GM18868 (cell line): Measurements from ENCODE around the gene NCOA5.

Source experiments
- ATAC-seq: cut with Tn5 transposase; IDR thresholded peaks from one replicate; pipeline ENCODE4 v1.9.1; 2021; ENCODE audit warnings: mild to moderate bottlenecking, moderate library complexity; ENCODE audit not compliant: unreplicated experiment

The NCOA5 gene

GRCh38 chr20:46063652-46064054 is 26.1 kb downstream of the NCOA5 start:
- ATAC-seq: no peak

DNA sequence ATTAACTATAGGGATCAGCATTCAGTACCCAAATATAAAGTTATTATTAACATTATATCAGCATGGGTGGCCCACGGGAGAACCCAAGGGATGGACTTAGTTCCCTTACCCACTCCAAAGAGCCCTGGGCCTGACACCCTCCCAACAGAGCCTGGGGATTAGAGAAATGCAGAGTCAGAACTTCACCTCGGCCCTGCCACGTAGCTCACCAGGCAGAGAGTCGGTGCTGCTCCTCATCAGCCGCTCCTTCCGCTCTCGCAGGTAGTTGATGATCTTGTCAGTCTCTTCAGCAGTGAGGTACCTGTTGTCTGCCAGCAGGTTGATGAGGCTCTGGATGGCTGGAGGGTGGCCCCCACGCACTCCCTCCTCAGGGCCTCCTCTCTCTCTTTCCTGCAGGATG is 26.6 kb downstream of the NCOA5 start:
- ATAC-seq: no peak

DNA sequence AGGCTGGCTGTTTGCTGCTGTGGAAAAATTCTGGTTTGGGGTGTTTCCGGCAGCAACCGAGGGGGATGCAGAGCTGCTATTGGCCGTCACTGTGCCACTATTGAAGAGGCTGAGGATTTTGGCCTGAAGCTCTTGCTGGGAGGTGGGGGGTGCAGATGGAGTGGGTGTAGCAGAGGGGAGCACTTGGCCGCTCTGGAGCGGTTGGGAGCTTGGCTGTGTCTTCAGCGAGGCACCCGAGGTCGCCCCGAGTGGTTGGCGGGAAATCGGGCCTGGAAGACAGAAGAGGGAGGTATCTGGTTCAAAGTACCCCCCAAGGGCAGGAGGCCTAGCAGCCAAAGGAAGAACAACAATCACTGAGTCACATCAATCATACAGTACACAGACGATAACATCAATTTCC is 27.1 kb downstream of the NCOA5 start:
- no peak for ATAC-seq

DNA sequence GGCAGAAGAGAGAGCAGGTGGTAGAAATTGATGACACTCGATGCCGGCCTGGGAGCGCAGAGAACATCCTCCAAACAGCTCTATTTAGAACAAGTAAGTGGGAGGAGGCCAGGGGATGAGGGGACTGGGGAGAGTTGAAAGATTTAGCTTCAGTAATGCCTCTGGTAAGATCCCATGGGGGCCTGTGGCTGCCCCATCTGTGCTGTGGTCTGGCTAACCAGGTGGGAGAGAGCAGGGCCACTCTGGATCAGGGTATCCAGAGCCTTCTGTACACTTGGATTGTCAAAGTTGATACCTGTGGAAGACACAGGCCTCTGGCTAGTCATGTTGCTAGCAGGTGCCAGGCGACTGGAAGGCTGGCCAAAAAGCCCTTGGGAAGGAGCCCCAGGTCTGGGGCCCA is 27.6 kb downstream of the NCOA5 start:
- ATAC-seq: no peak

GRCh38 chr20:46060975-46061374 is 28.8 kb downstream of the NCOA5 start:
- ATAC-seq: no peak

DNA sequence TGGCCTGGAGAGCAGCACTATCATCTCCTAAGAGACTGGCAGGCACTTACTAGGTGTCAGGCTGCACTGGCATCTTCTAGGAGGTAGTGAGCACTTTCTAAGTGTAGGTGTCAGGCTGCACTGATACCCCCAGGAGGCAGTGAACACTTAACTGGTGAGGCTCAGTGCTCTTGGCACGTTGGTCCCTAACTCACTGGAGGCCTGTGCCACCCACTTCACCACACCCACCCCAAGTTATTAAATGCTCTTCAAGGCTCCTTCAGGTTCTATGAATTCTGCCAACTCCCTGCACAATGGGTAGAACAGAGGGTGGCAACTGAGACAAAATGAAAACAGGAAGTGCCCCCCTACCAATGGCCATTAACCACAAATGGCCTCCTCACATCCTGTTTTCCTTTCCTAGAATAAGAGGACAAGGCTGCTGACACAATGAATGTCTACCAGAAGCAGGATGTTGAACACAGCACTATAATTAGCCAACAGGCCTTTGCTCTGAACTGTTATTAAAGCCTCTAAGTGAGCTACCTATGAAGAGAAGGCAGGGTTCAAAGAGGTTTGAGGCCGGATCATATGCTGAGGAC is 29.4 kb downstream of the NCOA5 start:
- no peak for ATAC-seq

DNA sequence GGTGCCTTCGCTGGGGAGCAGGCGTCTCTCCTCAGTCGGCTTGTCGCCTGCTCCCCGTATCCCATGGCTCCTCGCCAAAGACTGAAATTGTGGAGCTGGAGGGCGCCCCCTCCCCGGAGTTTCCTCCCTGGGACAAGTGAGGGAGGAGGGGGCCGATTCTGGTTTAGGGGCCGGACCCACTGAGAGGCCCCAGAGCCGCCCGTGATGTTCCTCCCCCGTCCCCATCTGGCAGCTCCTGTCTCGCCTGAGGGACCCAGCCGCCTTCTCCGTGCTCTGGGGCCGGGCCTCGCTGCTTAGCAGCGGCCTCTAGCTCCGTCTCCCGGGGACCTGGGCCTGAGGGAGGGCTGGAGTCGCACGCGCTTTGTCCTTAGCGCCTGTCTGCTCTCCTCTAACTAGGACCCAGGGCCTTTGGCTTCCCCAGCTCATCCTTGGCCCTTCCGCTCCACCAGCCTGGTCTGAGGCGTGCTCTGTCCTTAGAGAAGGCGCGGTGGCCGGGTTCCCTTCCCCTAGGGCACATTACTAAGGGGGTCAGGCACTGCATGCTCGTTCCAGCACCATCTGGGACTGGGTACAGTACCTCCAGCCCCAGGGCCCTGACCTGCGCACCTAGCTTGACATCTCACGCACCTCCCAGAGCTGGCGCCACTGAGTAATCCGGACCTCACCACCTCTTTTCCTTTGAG is 31.0 kb downstream of the NCOA5 start:
- no peak for ATAC-seq

GRCh38 chr20:46057856-46058598 is 31.7 kb downstream of the NCOA5 start:
- ATAC-seq: no peak

GRCh38 chr20:46056970-46057855 is 32.5 kb downstream of the NCOA5 start:
- no peak for ATAC-seq

DNA sequence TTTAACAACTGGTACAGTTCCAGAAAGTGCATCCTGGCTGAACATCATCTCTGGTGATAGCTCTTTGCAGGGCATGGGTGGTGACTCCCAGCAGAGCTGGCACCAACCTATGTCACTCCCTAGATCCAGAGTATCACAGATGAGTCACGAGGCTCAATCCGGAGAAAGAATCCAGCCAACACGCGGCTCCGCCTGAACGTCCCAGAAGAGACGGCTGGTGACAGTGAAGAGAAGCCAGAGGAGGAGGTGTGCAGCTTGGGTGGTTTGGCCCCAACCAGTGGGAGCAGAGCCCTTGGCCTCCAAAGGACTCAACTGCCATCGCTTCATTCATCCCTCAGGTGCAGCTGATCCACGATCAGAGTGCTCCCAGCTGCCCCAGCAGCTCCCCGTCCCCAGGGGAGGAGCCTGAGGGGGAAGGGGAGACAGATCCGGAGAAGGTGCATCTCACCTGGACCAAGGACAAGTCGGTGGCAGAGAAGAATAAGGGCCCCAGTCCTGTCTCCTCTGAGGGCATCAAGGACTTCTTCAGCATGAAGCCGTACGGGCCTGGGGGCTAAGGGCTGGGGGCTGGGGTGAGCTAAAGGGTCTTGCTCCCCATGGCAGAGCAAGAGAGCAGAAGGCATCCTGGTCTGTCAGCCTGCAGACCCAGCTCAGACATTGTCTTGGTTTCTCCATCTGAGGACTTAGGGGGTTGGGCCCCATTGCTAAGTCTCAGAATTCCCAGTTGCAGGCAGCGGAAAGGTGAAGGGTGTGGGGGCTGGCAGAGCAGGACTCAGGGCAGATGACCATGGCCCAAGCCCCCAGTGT is 33.5 kb downstream of the NCOA5 start:
- no peak for ATAC-seq

GRCh38 chr20:46055269-46055668 is 34.5 kb downstream of the NCOA5 start:
- no peak for ATAC-seq

DNA sequence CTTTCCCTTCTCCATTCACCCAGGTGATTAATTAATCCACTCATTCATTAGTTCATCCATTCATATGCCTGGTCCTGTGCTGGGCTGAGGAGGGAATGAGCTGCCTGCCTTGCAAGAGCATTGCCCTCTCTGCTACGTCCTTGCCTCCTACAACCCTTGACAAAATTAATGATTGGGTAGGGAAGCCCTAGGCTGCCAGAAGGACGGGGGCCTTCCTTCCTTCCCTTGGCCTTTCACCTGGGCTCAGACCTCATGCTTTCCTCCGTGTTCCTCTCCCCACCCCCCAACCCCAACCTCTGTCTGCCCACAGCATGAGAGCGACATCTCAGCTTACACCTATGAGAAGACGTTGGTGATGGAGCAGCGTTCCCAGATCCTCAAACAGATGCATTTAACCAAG is 35.2 kb downstream of the NCOA5 start:
- no peak for ATAC-seq

- no peak for ATAC-seq
Measured at GRCh38 chr20:46053416-46053815, 36.3 kb downstream of the NCOA5 start.

- ATAC-seq: no peak
Measured at GRCh38 chr20:46051556-46052308, 38.0 kb downstream of the NCOA5 start.

GRCh38 chr20:46050885-46051284 is 38.9 kb downstream of the NCOA5 start:
- ATAC-seq: no peak

- ATAC-seq: no peak
Measured at GRCh38 chr20:46050444-46050843, 39.3 kb downstream of the NCOA5 start.

DNA sequence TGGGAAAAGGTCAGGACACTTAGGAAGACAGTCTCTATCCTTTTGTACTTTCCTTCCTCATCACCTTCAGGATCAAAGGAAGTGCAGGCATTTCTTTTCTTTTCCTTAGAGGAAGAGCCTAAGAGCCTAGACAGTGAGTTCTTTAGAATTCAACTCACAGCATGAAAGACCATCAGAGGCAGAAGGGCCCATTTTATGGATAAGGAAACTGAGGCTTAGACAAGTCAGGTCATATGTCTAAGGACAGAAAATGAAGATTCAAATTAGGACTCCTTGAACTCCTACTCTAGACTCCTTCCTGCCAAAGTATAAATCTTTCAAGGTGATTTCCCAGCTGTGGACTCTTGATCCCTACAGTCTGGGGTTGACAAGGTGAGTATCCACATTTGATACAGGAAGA is 39.9 kb downstream of the NCOA5 start:
- no peak for ATAC-seq

- ATAC-seq: no peak
Measured at GRCh38 chr20:46049190-46049589, 40.6 kb downstream of the NCOA5 start.

DNA sequence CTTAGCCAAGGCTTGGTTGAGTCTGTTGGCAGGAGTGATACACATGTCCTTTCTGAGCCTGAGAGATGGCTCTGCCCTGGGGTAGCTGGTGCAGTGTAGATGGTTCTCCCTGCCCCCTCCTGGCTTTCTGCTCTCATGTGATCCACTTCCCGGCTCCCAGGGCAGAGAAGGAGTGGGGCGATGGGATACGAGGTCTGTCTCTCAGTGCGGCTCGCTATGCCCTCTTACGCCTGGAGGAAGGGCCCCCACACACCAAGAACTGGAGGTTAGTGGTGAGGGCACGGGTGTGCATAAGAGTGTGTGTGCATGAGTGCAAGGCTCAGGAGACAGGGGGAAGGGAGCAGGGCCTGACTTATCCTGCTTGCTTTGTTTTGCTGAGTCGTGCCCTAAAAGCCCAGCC is 41.9 kb downstream of the NCOA5 start:
- no peak for ATAC-seq
